GM12878 (cell line): ENCODE data around the gene KIF2A. TPM values are rescaled to one million over a fixed set of nuclear protein-coding genes. Genes with fewer than 3 reads are reported as not detected.

Experiments used
- ATAC-seq: fragments of 200-7000 bp; cut with Tn5 transposase; 3 replicates; pipeline ENCODE4 v1.9.1; 2020; ENCODE audit warnings: mild to moderate bottlenecking, moderate library complexity
- Bru-seq: library from RNA; stranded (reverse); fragments of 400-500 nt; gene quantifications from one replicate; lab custom pipeline; 2021; lab: Mats Ljungman, UMichigan
- BruChase-seq, 2 experiments: library from RNA; stranded (reverse); fragments of 400-500 nt; gene quantifications; one replicate each; lab custom pipeline; 2021; lab: Mats Ljungman, UMichigan
- BruUV-seq: library from RNA; stranded (reverse); fragments of 400-500 nt; replicated peaks from 2 replicates; lab custom pipeline; 2021; lab: Mats Ljungman, UMichigan
- CTCF ChIA-PET: fragments of 300-600 bp; sonication (Branson Sonifier 250); formaldehyde crosslinking; extraction: SDS; loops from one replicate; lab custom pipeline; 2021; ENCODE audit warnings: inconsistent platforms; lab: Yijun Ruan, JAX
- POLR2A ChIA-PET: fragments of 350-600 bp; formaldehyde crosslinking; extraction: SDS; loops from one replicate; lab custom pipeline; 2021; ENCODE audit warnings: inconsistent platforms; lab: Charles Lee
- RAD21 ChIA-PET: fragments of 300-600 bp; sonication (Branson Sonifier 250); formaldehyde crosslinking; loops from one replicate; lab custom pipeline; 2023; ENCODE audit warnings: antibody characterized with exemption; ENCODE audit not compliant: unreplicated experiment; lab: Charles Lee
- SMC1A ChIA-PET: fragments of 300-600 bp; sonication (Branson Sonifier 250); formaldehyde crosslinking; loops from one replicate; lab custom pipeline; 2023; ENCODE audit not compliant: unreplicated experiment, uncharacterized antibody; lab: Charles Lee
- DNase-seq: peaks from one replicate; pipeline ENCODE4 v3.0.0-alpha.2; 2011; ENCODE audit warnings: low read depth, low spot score
- FAIRE-seq: peaks from 3 replicates; lab custom pipeline; 2011; peaks lifted over from hg19 to GRCh38; lab: Jason Lieb, UNC
- H2AFZ ChIP-seq: 2 replicates; pipeline ENCODE4 v1.6.0; 2011; ENCODE audit warnings: low read depth, low read length, control low read depth; ENCODE audit not compliant: control insufficient read depth
- H3K27ac ChIP-seq: 2 replicates; pipeline ENCODE4 v1.5.1; 2011; ENCODE audit warnings: control low read depth; ENCODE audit not compliant: control insufficient read depth, insufficient read depth
- H3K27me3 ChIP-seq, 2 experiments: replicated peaks in 1 of 2; 2 replicates each; pipeline versions ENCODE4 v1.6.0 to v1.6.1; 2011; ENCODE audit warnings: low read length in 1 of 2; ENCODE audit not compliant: control insufficient read depth in 2 of 2, insufficient read depth in 2 of 2
- H3K36me3 ChIP-seq, 2 experiments: 2 replicates each; pipeline ENCODE4 v1.5.1; 2011; ENCODE audit warnings: low read length in 1 of 2; ENCODE audit not compliant: control insufficient read depth in 2 of 2, insufficient read depth in 2 of 2
- H3K4me1 ChIP-seq: 2 replicates; pipeline ENCODE4 v1.6.1; 2011; ENCODE audit warnings: mild to moderate bottlenecking, low read length, moderate library complexity, mixed read lengths; ENCODE audit not compliant: control insufficient read depth, insufficient read depth
- H3K4me2 ChIP-seq: 2 replicates; pipeline ENCODE4 v1.6.0; 2011; ENCODE audit warnings: control low read depth; ENCODE audit not compliant: control insufficient read depth, insufficient read depth
- H3K4me3 ChIP-seq: fragments of 200-600 bp; sonication (generic); 2 replicates; pipeline ENCODE4 v1.5.1; 2016
- H3K79me2 ChIP-seq: 2 replicates; pipeline ENCODE4 v1.6.0; 2011; ENCODE audit warnings: low read length; ENCODE audit not compliant: control insufficient read depth, insufficient read depth
- H3K9ac ChIP-seq: 2 replicates; pipeline ENCODE4 v1.8.0; 2011; ENCODE audit warnings: low read length, control low read depth, mixed read lengths; ENCODE audit not compliant: control insufficient read depth, insufficient read depth
- H3K9me3 ChIP-seq: replicated peaks from 3 replicates; pipeline ENCODE4 v1.5.1; 2011; ENCODE audit warnings: mild to moderate bottlenecking, low read length; ENCODE audit not compliant: control insufficient read depth, insufficient read depth
- H4K20me1 ChIP-seq: 2 replicates; pipeline ENCODE4 v1.6.0; 2011; ENCODE audit not compliant: control insufficient read depth, insufficient read depth
- CREB1 ChIP-seq: IDR thresholded peaks from 2 replicates; pipeline ENCODE4 v1.6.1; 2012; ENCODE audit warnings: low read depth, mild to moderate bottlenecking, inconsistent platforms
- EP300 ChIP-seq, 2 experiments: fragments of 150-350 bp in 1 of 2; IDR thresholded peaks; 2 replicates each; pipeline ENCODE4 v1.6.1; 2011 to 2012; ENCODE audit warnings: low read depth in 2 of 2, low read length in 2 of 2, borderline replicate concordance in 1 of 2, improper control_type of control experiment in 1 of 2, inconsistent platforms in 1 of 2; ENCODE audit not compliant: control insufficient read depth in 1 of 2
- HCFC1 ChIP-seq: fragments of 150-350 bp; IDR thresholded peaks from 2 replicates; pipeline ENCODE4 v1.6.1; 2014; ENCODE audit warnings: low read length
- MEF2B ChIP-seq: fragments of 450-650 bp; IDR thresholded peaks from 2 replicates; pipeline ENCODE4 v1.6.1; 2018; ENCODE audit warnings: mild to moderate bottlenecking, moderate library complexity; ENCODE audit not compliant: partially characterized antibody, poor library complexity, severe bottlenecking
- NBN ChIP-seq: fragments of 450-650 bp; IDR thresholded peaks from 2 replicates; pipeline ENCODE4 v1.6.1; 2016
- POLR2A ChIP-seq: IDR thresholded peaks from 2 replicates; pipeline ENCODE4 v1.6.1; 2011; ENCODE audit warnings: low read depth, mild to moderate bottlenecking, low read length
- RBBP5 ChIP-seq: fragments of 200-600 bp; sonication (generic); conservative IDR thresholded peaks from 2 replicates; pipeline ENCODE4 v1.6.1; 2016
- ZSCAN29 ChIP-seq: fragments of 450-650 bp; IDR thresholded peaks from 2 replicates; pipeline ENCODE4 v1.6.1; 2017; ENCODE audit warnings: mild to moderate bottlenecking, moderate library complexity
- WGBS: methylation state at CpG from one replicate; pipeline ENCODE4 v1.1.6; 2016; ENCODE audit warnings: low lambda C conversion rate; ENCODE audit not compliant: insufficient replicate concordance, insufficient coverage; ENCODE audit errors: missing lambda C conversion rate; 5-methylcytosine and 5-hydroxymethylcytosine counted together
- in situ Hi-C: fragments of 300-500 bp; cut with MboI; formaldehyde crosslinking; loops from 9 replicates; pipeline ENCODE4 v1.14.3; 2018; ENCODE audit warnings: mixed read lengths
- intact Hi-C: fragments of 100-400 bp; cut with micrococcal nuclease; formaldehyde crosslinking; loops from one replicate; pipeline ENCODE4 v1.14.2; 2022; ENCODE audit not compliant: unreplicated experiment
- long read RNA-seq, 2 experiments: library from polyadenylated mRNA; unstranded; transcript quantifications; one replicate each; pipeline ENCODE4 v2.0.0, GENCODE V29; 2019 to 2020
- polyA minus RNA-seq, 3 experiments: library from RNA; depleted of rRNA, polyadenylated mRNA; stranded (reverse); fragments of >200 nt; gene quantifications; 2 replicates each; pipeline ENCODE4 v1.2.3, GENCODE V29; 2011
- polyA plus RNA-seq, 11 experiments: library from polyadenylated mRNA; depleted of rRNA in 4 of 11; unstranded in 6 of 11; stranded (reverse) in 5 of 11; fragments of >200 nt; fragmentation: Nextera tagmentation in 4 of 11; fragmentation: Illumina TruSeq in 1 of 11; extraction: Ambion mirVana in 4 of 11; extraction: Trizol in 1 of 11; gene quantifications; 1 replicate in 1 of 11; 2 replicates in 10 of 11; pipeline versions ENCODE4 v1.2.1 to v1.2.3, GENCODE V29; 2011 to 2016; ENCODE audit warnings: inconsistent platforms in 2 of 11, missing spikeins in 2 of 11, low read depth in 1 of 11
- total RNA-seq, 4 experiments: library from RNA; depleted of rRNA in 3 of 4; stranded (reverse); fragments of >200 nt in 3 of 4; fragmentation: Illumina TruSeq in 1 of 4; extraction: Trizol in 1 of 4; gene quantifications; 2 replicates each; pipeline versions ENCODE4 v1.2.1 to v1.2.3, GENCODE V29; 2013 to 2021
- TF ChIP-seq, protein P1 (sequence below): IDR thresholded peaks from 2 replicates; pipeline ENCODE4 v1.6.1; 2011; ENCODE audit warnings: borderline replicate concordance, low read depth, mild to moderate bottlenecking, moderate library complexity, mixed read lengths, low read length; ENCODE audit not compliant: insufficient read depth; ENCODE audit errors: extremely low read length
- TF ChIP-seq, protein P2 (sequence below): fragments of 450-650 bp; IDR thresholded peaks from 2 replicates; pipeline ENCODE4 v1.6.1; 2017; ENCODE audit warnings: low read depth, mild to moderate bottlenecking, moderate library complexity
- TF ChIP-seq, protein P3 (sequence below): fragments of 450-650 bp; IDR thresholded peaks from 2 replicates; pipeline ENCODE4 v1.6.1; 2016; ENCODE audit warnings: mild to moderate bottlenecking
- TF ChIP-seq, protein P4 (sequence below): fragments of 450-650 bp; IDR thresholded peaks from 2 replicates; pipeline ENCODE4 v1.6.1; 2017; ENCODE audit warnings: borderline replicate concordance

The KIF2A gene
- 118 and 141 TPM in 2 replicates for total RNA-seq (2013; cell fraction: nucleolus; rRNA removed)
- 55.2 and 69.2 TPM in 2 replicates for total RNA-seq (2014; rRNA removed)
- 97.3 and 97.9 TPM in 2 replicates for total RNA-seq (2014; rRNA removed; fragmentation: Illumina TruSeq; extraction: Trizol)
- 81.0 and 82.1 TPM in 2 replicates for total RNA-seq (2021)
- polyA plus RNA-seq (2011; ENCODE audit: low read depth), result 31.2 TPM
- 78.1 and 121 TPM in 2 replicates for polyA plus RNA-seq (2011; rRNA removed)
- polyA plus RNA-seq (2011; cell fraction: cytosol; rRNA removed), result 33.0 and 42.8 TPM in 2 replicates
- 44.1 and 58.5 TPM in 2 replicates for polyA plus RNA-seq (2011; cell fraction: nucleus; rRNA removed)
- polyA plus RNA-seq (2012), result 37.7 and 55.1 TPM in 2 replicates
- polyA plus RNA-seq (2014; fragmentation: Illumina TruSeq; extraction: Trizol), result 124 and 140 TPM in 2 replicates
- 10 to 100 TPM; 35.9 to 36.9 TPM for polyA plus RNA-seq (2014; fragmentation: Nextera tagmentation; extraction: Ambion mirVana)
- polyA plus RNA-seq (2014; rRNA removed), result 44.2 and 54.3 TPM in 2 replicates
- 100 to 1,000 TPM in 1 of 2 experiments, 10 to 100 TPM in 1; 93.1 to 106 TPM for polyA plus RNA-seq (2016; fragmentation: Nextera tagmentation; extraction: Ambion mirVana)
- 73.4 and 117 TPM in 2 replicates for polyA minus RNA-seq (2011; rRNA and poly(A)+ RNA removed)
- polyA minus RNA-seq (2011; cell fraction: cytosol; rRNA and poly(A)+ RNA removed), result 51.3 and 63.9 TPM in 2 replicates
- polyA minus RNA-seq (2011; cell fraction: nucleus; rRNA and poly(A)+ RNA removed), result 35.1 and 43.3 TPM in 2 replicates
- percentile 89 among the genes with signal in this experiment for Bru-seq, nascent RNA
- percentile 91 among the genes with signal in this experiment for BruChase-seq, experiment 1, labeled RNA remaining after a 6-hour chase
- percentile 91 among the genes with signal in this experiment for BruChase-seq, experiment 2, labeled RNA remaining after a 2-hour chase
- long read RNA-seq, experiment 1, transcript KIF2A-202 (20 exons, 2,539 nt), result major isoform, 7 of 36 reads
- long read RNA-seq, experiment 1, partial matches to known transcripts, result 19 of 36 reads
- long read RNA-seq, experiment 1, other reads (novel, unspliced or antisense), result 10 of 36 reads
- long read RNA-seq, experiment 2, transcript KIF2A-202 (20 exons, 2,539 nt), result major isoform, 21 of 152 reads
- long read RNA-seq, experiment 2, partial matches to known transcripts, result 93 of 152 reads
- long read RNA-seq, experiment 2, other reads (novel, unspliced or antisense), result 37 of 152 reads

DNA sequence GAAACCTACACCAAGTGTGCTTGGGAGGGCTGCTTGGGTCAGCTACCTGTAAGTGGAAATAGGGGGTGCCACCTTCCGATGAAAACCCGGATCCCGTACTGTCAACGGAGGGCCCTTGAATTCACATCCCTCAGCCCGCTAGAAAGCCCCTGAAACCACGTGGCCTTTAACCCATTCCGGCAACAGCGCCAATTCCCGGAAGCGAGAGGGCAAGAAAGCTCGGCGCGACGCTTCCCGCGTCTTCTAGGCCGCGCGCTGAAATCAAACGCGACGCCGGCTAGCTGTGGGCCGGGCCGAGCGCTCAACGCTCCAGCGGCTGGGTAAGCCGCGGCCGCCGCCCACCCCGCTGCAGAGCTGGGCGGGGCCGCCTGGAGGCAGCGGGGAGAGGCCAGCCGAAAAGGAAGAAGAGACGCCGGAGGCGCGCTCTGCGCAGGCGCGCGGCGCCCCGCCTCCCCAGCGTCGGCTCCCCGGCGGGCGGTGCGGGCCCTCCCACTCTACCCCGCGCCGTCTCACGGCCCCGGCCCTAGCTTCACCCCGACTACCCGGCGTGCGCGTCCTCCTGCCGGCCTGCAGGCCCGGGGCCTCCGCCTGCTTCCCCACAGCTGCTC is at the start of gene KIF2A:
KIF2A (plus strand) TSS at position 492 of the 608 bp plus-strand sequence. CDS start 267 bp downstream, outside the sequence.
- intact Hi-C loops, result loop anchor here (1.0 to 5.0 kb wide), 5 partner anchors 39 to 106 kb away; partner anchors contain the start of genes DIMT1 and IPO11
- peaks cover 47% of the 10 kb centered on the region for H3K79me2 ChIP-seq
- FAIRE-seq (no peak), DNase-seq (peak; percentile 78), ATAC-seq (peak; percentile 92)
- H3K27ac ChIP-seq, result peak within 1 kb of the TSS; percentile 67
- POLR2A ChIA-PET, result interaction anchor here (0.6 to 1.5 kb wide), 16 partner anchors 11 to 107 kb away, joined by 3 to 11 read pairs (median 4); partner anchors contain the start of genes DIMT1 and IPO11
- peak within 1 kb of the TSS; percentile 73 for H3K4me2 ChIP-seq
- in situ Hi-C loops, result no loop called here
- RAD21 ChIA-PET, result interaction anchor here (0.7 to 1.6 kb wide), 16 partner anchors 9 to 82 kb away, joined by 3 to 12 read pairs (median 4); no protein-coding TSS in a partner anchor
- peak within 1 kb of the TSS; percentile 87 for H2AFZ ChIP-seq
- H3K9me3 ChIP-seq, result no peaks in the 10 kb centered on the region
- SMC1A ChIA-PET, result interaction anchor here (0.8 to 1.6 kb wide), 8 partner anchors 9 to 98 kb away, joined by 3 to 8 read pairs (median 4); partner anchors contain the start of gene DIMT1
- H4K20me1 ChIP-seq, result no peaks in the 10 kb centered on the region
- WGBS, result 1% methylated on average over 64 of the region's 66 CpGs
- peaks cover 9% of the 10 kb centered on the region for H3K4me1 ChIP-seq
- H3K4me3 ChIP-seq, result peak within 1 kb of the TSS; percentile 93
- H3K9ac ChIP-seq, result peak within 1 kb of the TSS; percentile 66
- peaks cover 0 to 2% of the 10 kb centered on the region in 2 experiments; a peak in 1 of 4 replicates for H3K36me3 ChIP-seq
- no peaks in the 10 kb centered on the region for H3K27me3 ChIP-seq
- CTCF ChIA-PET, result interaction anchor here (0.6 to 1.5 kb wide), 9 partner anchors 8 to 81 kb away, joined by 3 to 9 read pairs (median 3); no protein-coding TSS in a partner anchor
- no TSS peak for BruUV-seq
- TF ChIP-seq, protein P1, sequence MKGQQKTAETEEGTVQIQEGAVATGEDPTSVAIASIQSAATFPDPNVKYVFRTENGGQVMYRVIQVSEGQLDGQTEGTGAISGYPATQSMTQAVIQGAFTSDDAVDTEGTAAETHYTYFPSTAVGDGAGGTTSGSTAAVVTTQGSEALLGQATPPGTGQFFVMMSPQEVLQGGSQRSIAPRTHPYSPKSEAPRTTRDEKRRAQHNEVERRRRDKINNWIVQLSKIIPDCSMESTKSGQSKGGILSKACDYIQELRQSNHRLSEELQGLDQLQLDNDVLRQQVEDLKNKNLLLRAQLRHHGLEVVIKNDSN, result peak; percentile 80
- TF ChIP-seq EP300 (IDR thresholded peaks at IDR 0.05; ENCODE audit: borderline replicate concordance in 1 of 2, control insufficient read depth in 1 of 2, low read depth in 2 of 2, low read length in 2 of 2), result no peak
- TF ChIP-seq RBBP5, result no peak
- TF ChIP-seq HCFC1, result no peak; the same call in 1 of the 2 replicates
- peak; percentile 36 for TF ChIP-seq NBN
- TF ChIP-seq ZSCAN29, result no peak
- peak; percentile 91 for TF ChIP-seq POLR2A
- TF ChIP-seq, protein P2, sequence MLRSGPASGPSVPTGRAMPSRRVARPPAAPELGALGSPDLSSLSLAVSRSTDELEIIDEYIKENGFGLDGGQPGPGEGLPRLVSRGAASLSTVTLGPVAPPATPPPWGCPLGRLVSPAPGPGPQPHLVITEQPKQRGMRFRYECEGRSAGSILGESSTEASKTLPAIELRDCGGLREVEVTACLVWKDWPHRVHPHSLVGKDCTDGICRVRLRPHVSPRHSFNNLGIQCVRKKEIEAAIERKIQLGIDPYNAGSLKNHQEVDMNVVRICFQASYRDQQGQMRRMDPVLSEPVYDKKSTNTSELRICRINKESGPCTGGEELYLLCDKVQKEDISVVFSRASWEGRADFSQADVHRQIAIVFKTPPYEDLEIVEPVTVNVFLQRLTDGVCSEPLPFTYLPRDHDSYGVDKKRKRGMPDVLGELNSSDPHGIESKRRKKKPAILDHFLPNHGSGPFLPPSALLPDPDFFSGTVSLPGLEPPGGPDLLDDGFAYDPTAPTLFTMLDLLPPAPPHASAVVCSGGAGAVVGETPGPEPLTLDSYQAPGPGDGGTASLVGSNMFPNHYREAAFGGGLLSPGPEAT, result peak; percentile 74; the same call in 1 of the 2 replicates
- TF ChIP-seq MEF2B, result no peak
- TF ChIP-seq, protein P3, sequence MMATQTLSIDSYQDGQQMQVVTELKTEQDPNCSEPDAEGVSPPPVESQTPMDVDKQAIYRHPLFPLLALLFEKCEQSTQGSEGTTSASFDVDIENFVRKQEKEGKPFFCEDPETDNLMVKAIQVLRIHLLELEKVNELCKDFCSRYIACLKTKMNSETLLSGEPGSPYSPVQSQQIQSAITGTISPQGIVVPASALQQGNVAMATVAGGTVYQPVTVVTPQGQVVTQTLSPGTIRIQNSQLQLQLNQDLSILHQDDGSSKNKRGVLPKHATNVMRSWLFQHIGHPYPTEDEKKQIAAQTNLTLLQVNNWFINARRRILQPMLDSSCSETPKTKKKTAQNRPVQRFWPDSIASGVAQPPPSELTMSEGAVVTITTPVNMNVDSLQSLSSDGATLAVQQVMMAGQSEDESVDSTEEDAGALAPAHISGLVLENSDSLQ, result no peak
- TF ChIP-seq, protein P4, sequence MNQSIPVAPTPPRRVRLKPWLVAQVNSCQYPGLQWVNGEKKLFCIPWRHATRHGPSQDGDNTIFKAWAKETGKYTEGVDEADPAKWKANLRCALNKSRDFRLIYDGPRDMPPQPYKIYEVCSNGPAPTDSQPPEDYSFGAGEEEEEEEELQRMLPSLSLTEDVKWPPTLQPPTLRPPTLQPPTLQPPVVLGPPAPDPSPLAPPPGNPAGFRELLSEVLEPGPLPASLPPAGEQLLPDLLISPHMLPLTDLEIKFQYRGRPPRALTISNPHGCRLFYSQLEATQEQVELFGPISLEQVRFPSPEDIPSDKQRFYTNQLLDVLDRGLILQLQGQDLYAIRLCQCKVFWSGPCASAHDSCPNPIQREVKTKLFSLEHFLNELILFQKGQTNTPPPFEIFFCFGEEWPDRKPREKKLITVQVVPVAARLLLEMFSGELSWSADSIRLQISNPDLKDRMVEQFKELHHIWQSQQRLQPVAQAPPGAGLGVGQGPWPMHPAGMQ, result no peak
- TF ChIP-seq CREB1, result peak; percentile 91
